Suprapubic skin (tissue), 4 donors: ENCODE measurements around the gene TIGD3.

ENCODE experiments used
- EP300 ChIP-seq: sonication (generic); formaldehyde crosslinking; IDR thresholded peaks from one replicate; pipeline ENCODE4 v1.6.1; 2017; ENCODE audit warnings: antibody characterized with exemption
- POLR2A ChIP-seq, 2 donors: fragments of 450-650 bp; IDR thresholded peaks; one replicate each; pipeline ENCODE4 v1.6.1; 2017; ENCODE audit warnings: antibody characterized with exemption in 2 of 2, mild to moderate bottlenecking in 2 of 2, moderate library complexity in 2 of 2
- POLR2AphosphoS5 ChIP-seq, 3 donors: sonication (generic); formaldehyde crosslinking; IDR thresholded peaks; one replicate each; pipeline ENCODE4 v1.6.1; 2017; ENCODE audit warnings: antibody characterized with exemption in 3 of 3
- TF ChIP-seq, protein P1 (sequence below), 2 donors: fragments of 200-600 bp in 1 of 2; fragments of 450-650 bp in 1 of 2; sonication (generic) in 1 of 2; IDR thresholded peaks; one replicate each; pipeline ENCODE4 v1.5.1; 2016 to 2019; ENCODE audit warnings: antibody characterized with exemption in 2 of 2, mild to moderate bottlenecking in 1 of 2, moderate library complexity in 1 of 2

DNA sequence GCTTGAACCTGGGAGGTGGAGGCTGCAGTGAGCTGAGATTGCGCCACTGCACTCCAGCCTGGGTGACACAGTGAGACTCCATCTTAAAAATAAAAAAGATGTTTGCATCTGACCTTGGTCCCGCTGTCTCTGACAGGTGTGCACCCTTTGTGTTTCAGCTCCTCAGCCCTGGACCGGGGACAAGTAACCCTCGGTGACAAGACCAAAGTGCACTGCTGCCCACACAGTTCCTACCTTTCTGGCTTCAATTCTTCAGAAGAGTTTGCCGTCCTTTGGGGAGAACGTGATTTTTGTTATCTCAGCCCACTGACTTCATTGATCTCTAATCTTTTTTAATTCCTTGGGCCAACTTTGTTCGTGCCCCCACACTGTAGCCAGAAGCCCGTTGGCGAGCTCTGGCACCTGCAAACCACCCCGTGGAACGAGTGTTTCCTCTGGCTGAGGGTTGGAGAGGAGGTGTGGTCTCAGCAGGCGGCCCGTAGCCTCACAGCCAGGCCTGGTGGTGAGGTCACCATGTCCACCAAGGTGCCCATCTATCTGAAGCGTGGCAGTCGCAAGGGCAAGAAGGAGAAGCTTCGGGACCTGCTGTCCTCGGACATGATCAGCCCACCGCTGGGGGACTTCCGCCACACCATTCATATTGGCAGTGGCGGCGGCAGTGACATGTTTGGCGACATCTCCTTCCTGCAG is 34.0 kb upstream of the TIGD3 start:
- TF ChIP-seq, protein P1, sequence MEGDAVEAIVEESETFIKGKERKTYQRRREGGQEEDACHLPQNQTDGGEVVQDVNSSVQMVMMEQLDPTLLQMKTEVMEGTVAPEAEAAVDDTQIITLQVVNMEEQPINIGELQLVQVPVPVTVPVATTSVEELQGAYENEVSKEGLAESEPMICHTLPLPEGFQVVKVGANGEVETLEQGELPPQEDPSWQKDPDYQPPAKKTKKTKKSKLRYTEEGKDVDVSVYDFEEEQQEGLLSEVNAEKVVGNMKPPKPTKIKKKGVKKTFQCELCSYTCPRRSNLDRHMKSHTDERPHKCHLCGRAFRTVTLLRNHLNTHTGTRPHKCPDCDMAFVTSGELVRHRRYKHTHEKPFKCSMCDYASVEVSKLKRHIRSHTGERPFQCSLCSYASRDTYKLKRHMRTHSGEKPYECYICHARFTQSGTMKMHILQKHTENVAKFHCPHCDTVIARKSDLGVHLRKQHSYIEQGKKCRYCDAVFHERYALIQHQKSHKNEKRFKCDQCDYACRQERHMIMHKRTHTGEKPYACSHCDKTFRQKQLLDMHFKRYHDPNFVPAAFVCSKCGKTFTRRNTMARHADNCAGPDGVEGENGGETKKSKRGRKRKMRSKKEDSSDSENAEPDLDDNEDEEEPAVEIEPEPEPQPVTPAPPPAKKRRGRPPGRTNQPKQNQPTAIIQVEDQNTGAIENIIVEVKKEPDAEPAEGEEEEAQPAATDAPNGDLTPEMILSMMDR (IDR thresholded peaks at IDR 0.05): no peak
- TF ChIP-seq POLR2A (IDR thresholded peaks at IDR 0.05) (no peak), POLR2AphosphoS5 (IDR thresholded peaks at IDR 0.05) (no peak), EP300 (no peak)
